Cardiac septum (tissue), 1 donor: Measurements from ENCODE around the gene NLRP2B. TPM values are rescaled to one million over a fixed set of nuclear protein-coding genes. Genes with fewer than 3 reads are reported as not detected.

Source experiments
- total RNA-seq: library from RNA; stranded (reverse); fragmentation: NEBNext Ultra II Directional; extraction: Animal tissue kit (Norgen Biotek cat#: 25700); gene quantifications from one replicate; pipeline ENCODE4 v1.2.1, GENCODE V29; 2021
- donor health status: DM: no; HTN: no; CAD: no.

Gene NLRP2B
- total RNA-seq, 1 donor from 2014 or later: not detected

Other genes starting within 250 kb of the NLRP2B start
- 6.2 TPM for gene ZXDB, start 88.2 kb downstream of the NLRP2B start, total RNA-seq
- 4.5 TPM for gene ZXDA, start 230.2 kb upstream of the NLRP2B start, total RNA-seq